NCI-H2081 (cell line): ENCODE data around the gene TMEM94.
"Not testable (repeated sequence)": the region's sequence is repeated elsewhere in the genome, so short reads cannot be mapped to it uniquely, and the experiment has no call there.

Experiments
- DNase-seq, 2 experiments: peaks; one replicate each; lab custom pipeline; 2025; lab: John Stamatoyannopoulos, UW

The TMEM94 gene

DNA sequence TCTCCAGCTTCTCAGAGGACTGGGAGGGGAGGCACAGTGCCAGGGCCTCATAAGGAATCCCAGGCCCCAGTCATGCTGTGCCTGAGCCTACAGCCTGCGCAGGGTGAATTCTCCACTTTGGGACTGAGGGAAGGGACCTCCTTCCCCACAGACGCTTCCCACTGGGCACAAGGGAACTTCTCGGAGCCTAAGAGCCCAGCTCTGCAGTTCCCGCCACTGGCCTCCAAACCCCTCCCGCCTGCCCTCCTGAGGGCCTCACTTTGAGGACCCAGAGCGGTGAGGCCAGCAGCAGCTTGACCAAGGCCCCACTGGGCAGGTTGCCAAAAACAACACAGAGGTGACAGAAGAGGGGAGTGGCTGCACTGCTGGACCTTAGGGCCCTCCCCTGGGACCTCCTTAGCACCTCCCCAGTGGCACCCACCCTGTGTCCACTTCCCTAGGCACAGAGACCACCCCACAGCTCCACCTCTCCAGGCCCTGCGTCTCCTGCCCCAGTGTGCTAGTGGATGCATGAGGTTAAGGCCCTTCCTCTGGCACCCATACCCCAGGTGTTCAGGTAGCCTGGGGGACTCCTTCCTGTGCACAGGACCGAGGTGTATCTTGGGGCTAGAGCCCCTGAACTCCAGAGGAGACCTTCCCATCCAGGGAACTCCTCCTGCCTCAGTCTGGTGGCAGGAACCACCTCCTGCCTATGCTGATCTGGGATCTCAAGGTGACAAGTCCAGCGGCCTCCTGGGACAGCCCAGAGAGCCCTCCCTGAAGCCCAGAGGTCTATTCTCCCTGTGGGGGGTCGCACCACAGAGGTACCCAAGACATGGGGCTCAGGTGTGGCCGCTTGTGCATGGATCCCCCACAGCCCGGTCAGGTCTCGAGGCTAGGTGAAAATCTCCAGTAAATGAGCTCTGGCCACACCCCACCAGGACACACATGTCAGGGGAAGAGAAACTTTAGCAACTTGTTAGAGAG is 55.5 kb downstream of the TMEM94 start:
- no peak for DNase-seq

DNA sequence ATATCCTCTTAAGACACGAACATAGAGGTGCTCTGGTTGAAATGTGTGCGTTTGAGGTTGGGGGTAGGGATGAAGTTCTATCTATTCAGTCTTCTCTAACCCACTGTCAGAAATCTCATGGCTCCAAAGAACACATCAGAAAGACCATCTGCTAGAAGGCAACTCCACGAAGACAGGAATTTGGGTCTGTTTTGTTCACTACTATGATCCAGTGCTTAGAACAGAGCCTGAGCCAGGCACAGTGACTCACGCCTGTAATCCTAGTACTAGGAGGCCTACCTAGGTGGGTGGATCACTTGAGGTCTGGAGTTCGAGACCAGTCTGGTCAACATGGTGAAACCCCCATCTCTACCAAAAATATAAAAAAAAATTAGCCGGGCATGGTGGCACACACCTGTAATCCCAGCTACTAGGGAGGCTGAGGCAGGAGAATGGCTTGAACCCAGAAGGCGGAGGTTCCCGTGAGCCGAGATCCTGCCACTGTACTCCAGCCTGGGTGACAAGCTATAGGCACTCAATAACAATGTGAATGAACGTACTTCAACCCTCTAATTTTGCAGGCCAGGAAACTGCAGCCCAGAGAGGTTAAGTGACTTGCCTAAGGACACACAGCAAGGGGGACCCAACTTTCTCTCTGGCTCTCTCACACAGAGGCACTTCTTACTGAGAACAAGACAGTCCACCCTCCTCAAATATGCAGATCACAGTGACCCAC is 56.6 kb downstream of the TMEM94 start:
- DNase-seq, result no peak

DNA sequence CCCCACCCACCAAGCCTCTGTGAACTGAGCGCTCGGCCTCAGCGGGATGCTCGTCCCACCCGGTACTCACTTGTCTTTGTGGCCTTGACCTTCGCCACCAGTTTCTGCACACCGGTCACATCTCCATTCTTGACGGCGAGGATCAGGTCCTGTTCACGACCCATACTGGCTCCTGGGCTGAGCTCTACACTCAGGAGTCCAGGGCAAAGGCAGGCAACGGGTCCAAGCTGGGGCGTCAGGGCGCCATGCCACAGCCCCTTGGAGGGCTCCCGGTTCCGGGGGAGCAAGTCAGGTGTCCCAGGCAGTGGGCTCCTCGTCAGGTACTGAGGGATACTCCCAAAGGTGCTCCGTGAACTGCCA is 57.2 kb downstream of the TMEM94 start:
- DNase-seq, result no peak

DNA sequence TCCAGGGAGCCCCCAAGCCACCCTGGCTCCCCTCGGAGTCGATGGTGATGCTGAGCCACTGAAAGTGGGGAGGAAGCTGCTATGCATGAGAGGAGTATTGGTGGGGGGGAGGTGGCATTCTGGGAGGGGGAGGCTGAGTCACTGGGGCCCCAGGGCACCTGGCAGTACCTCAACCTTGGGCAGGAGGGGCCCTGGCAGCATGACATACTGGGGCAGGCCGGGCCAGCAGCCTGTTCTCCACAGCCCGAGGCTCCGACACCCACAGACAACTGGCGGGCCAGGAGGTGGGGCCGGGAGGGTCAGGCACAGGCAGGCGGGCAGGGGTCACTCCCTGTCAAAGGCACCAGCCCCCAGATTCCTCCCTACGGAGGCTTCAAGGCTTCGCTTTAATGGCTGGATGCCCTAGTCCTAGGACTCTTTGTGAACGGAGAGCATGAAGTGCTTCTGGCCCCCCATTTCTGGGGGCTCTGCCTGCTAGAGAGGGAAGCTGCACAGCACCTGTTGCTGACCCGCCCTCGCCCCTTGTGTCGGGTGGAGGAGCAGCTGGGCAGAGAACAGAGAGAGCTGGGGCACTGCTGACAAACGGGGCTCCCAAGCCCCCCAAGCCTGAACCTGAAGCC is 58.0 kb downstream of the TMEM94 start:
- DNase-seq, result no peak

DNA sequence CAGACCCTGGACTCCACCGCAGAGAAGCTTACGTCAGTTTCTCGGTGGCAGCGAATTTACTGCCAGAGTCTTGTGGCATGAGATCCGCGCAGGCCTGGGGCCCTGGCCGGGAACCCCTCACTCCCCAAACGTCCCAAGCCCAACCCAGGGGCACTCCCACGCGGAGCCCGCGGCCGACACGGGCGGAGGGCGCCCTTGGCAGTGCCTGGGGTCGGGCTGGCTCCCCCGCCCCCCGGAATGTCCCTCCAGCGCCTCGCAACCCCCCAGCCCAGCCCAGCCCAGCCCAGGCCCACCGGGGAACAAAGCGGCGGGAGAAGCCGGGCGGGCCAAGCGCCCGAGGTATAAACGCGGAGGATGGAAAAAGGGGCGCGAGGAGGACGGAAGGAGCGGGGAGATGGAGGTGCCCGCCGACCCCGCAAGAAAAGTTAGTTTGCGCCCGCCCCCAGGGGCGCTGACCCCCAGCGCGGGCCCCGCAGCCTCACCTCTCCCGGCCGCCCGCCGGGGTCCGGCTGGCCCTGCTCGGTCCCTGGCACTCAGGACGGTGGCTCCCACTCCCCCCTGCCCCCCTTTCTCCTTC is 58.6 kb downstream of the TMEM94 start:
- DNase-seq, result no peak

DNA sequence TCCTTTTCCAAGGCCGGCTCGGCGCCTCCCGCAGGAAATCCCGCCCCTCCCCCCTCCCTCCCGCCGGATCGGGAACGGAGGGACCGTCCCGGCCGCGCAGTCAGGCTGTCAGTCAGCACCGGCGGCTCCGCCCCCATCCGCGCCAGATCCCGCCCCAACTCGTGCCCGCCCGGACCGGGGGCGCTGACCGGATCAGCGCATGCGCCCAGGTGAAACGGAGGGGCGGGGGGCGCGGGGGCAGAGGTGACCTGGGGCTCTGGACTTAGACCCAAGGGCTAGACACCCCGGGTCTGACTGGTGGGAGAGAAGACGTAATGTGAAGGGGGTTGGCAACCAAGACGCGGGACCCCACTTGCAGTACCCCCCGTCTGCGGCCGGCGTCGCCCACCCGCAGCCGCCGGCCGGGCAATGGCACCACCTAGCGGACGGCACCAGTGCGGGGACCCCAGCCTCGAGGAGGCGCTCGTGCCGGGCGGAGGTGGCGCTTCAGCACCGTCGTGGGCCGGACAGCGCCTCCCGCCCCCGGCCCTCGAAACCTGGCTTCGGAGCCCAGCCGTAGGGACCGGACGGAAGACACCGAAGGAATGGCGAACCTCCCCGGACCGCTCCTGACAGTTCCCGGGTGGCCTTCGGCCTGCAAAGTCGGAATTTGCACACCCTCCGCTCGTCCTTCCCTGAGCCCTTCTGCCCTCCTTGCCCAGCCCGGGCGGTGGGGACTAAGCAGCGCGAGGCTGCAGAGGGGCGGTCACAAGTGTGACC is 59.2 kb downstream of the TMEM94 start, which contains the start of gene CASKIN2:
Gene CASKIN2, minus strand, starts transcription at position 42 of the 759 bp plus-strand sequence. CDS start 1,733 bp downstream, outside the sequence.
- peak; percentile 92 to 96 for DNase-seq

DNA sequence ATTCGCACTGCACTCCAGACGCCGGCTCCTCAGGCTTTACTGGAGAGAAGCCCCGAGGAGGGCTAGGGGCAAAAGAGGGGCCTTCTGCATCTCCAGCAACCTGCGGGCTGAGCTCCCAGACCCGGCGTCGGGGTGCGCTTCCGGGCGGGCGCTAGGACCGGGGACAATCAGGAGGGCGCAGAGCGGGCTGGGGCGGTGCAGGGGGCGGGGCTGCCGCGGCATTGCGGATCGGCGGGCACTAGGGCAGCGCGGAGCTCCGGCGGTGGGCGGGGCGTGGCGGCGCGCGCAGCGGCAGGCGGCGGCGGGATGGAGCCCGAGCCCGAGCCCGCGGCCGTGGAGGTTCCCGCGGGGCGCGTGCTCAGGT is 59.8 kb downstream of the TMEM94 start, which contains the start of gene TSEN54:
Gene TSEN54, plus strand, starts transcription at position 274 of the 364 bp plus-strand sequence. Its CDS starts 33 bp downstream, at position 307.
- DNase-seq, result peak; percentile 92 to 95

DNA sequence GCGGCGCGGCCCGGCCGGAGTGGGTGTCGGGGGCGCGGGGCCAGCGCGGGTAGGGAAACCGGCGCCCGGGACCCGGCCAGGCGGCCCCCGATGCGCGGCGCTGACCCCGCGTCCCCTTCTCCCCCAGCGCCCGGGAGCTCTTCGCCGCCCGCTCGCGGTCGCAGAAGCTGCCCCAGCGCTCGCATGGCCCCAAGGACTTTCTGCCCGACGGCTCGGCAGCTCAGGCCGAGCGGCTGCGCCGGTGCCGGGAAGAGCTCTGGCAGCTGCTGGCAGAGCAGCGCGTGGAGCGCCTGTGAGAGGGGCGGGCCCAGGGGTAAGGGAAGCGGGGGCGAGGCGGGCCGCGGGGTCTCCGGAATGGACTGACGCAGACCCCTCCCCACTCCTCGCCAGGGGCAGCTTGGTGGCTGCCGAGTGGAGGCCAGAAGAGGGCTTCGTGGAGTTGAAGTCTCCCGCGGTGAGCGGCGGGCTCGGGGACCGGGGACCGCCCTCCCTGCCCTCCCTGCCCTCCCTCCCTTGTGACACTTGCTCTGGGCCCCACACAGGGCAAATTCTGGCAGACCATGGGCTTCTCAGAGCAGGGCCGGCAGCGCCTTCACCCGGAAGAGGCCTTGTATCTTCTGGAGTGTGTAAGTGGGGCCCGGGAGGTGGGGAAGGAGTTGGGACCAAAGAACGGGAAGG is 60.3 kb downstream of the TMEM94 start:
- peak in 1 of 2 experiments; percentile 47 for DNase-seq

DNA sequence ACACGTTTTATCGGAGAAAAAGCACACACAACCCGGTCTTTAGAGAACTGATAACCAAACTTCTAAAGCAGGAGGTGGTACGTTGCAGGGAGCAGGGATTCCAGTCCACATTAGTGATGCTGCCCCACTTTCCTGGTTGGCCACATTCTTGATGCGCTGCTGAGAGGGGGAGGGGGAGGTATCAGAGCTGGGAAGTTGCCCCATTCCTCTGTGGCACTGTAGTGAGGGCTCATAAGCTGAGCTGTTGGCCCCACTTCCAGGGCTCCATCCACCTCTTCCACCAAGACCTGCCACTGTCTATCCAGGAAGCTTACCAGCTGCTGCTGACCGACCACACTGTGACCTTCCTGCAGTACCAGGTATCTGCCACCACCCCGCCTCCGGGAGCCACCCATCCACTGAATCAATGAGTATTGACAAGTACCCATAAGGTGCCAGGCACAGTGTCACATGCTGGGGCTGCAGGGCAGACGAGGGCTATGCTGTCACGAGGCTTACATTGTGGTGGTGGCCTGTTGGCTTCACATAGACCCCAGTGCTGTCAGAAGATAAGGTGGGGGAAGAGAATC is 60.9 kb downstream of the TMEM94 start:
- no peak for DNase-seq

DNA sequence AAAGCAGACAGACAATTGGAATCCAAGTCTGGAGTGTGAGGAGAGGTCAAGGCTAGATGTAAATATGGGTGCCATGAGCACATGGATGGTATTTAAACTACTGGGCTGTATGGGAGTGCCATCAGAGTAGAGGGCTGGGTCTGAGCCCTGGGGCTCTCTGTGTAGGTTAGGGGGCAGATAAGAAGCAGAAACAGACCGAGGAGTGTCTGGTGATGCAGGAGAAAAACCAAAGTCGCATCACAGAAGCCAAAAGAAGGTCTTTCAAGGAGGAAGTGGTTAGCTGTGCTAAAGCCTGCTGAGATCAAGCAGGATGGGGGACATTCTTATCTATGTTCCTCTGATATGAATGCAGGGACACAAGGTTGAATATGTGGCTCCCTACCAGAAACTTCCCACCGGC is 61.8 kb downstream of the TMEM94 start:
- no peak for DNase-seq

DNA sequence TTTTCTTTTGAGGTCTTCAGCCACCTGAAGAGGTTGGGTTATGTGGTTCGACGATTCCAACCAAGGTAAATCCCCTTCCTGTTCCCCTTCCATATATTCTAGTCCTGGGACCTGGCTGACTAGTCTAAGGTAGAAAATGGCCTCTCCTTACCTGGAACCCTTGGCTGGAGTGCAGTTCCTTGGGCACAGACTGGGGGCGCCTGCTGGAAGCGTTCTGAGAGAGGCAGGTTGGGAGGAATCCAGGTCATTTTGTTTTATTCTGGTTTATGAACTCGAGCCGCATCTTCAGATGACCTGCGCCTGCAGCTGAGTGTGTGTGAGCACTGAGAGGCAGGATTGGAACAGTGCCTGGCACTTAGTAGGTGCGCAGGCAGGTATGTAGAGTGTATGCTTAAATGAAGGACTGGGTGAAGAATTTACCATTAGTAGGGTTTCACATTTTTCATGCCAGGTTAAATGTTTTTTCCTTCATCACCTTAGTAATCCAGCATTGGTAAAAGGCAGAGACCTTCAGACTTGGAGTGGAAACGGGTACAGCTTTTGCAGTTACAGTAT is 62.6 kb downstream of the TMEM94 start:
- no peak for DNase-seq

DNA sequence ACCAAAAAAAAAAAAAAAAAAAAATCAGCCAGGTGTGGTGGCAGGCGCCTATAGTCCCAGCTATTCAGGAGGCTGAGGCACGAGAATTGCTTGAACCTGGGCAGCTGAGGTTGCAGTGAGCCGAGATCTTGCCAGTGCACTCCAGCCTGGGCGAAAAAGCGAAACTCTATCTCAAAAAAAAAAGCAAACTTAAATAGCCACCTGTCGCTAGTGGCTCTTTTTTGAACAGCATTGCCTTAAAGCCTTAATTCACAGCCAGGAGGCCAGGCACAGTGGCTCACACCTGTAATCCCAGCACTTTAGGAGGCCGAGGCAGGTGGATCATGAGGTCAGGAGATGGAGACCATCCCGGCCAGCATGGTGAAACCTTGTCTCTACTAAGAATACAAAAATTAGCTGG is 64.0 kb downstream of the TMEM94 start:
- not testable (repeated sequence) for DNase-seq

DNA sequence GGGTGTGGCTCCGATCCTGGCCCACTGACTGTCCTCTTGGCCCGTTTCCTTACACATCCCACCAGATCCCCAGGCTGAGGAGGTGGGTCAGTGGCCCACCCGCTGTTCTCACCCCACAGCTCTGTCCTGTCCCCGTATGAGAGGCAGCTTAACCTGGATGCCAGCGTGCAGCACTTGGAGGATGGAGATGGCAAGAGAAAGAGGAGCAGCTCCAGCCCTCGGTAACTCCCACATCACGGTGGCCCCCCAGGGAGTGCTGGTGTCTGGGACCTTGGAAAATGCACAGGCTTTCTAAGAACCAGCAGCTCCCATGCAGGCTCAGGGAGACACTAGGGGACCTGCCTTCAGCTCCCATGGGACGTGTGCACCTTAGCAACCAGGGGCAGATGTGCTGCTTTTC is 64.9 kb downstream of the TMEM94 start:
- DNase-seq, result no peak

DNA sequence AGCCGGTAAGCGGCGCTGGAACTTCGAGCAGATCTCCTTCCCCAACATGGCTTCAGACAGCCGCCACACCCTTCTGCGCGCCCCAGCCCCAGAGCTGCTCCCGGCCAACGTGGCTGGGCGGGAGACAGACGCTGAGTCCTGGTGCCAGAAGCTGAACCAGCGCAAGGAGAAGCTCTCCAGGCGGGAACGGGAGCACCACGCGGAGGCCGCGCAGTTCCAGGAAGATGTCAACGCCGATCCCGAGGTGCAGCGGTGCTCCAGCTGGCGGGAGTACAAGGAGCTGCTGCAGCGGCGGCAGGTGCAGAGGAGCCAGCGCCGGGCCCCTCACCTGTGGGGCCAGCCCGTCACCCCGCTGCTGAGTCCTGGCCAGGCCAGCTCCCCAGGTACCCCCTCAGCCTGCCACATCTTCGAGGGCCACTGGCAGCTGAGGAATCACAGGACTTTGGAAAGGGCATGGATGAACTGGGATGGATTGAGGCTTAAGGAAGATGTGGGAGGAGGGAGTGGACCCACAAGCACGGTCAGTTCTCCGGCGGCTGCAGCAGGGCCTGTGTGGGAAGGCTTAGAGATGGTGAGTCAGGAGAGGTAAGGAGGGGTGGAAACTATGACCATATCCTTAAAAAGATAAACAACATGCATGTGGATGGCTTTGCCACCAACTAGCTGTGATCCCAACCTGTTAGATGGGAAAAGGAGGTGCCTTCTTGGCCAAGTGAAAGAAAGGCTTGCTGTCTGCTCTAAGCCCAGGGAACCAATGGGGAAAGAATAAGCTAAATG is 65.7 kb downstream of the TMEM94 start:
- no peak for DNase-seq

DNA sequence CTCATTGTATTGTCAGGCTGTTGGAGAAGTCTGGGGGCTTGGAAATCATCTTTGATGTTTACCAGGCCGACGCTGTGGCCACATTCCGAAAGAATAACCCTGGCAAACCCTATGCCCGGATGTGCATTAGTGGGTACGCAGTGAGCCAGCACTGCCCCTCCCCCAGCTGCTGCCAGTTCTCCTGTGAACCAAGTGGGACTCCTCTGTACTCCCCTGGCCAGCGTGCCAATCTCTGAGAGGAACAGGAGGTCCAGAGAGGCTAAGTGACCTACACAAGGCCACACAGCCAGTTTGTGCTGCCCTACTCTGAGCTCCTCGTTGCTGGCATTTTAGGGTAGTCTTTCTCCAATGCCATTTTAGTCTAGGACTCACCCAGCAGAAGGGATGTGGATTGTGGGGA is 67.2 kb downstream of the TMEM94 start:
- DNase-seq, result no peak

DNA sequence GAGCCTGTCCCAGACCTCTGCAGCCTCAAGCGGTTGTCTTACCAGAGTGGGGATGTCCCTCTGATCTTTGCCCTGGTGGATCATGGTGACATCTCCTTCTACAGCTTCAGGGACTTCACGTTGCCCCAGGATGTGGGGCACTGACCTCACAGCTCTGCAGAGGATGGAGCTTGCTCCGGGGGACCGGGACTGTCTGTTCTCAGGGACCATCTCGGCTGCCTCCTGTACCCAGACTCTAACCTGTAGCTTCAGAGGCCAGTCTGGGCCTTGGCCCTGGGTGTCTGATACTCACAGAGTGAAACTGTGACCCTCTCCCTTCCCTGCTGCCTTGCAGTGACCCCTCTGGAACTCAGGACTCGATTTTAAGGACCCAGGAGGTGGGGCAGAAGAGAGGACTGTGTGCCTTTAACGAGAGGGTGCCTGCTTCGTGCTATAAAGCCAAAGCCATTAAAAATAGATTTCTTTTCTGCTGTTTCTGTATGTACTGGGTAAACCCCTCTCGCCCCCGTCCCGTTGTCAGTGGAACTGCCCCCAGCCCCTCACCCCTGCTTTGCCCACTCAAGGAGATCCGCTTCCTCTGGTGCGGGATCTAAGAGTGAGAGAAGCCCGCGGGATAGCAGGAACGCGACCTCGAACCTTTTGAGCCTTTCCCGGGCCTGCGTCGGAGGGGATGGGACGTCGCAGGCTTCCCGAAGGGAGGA is 68.0 kb downstream of the TMEM94 start:
- no peak for DNase-seq

DNA sequence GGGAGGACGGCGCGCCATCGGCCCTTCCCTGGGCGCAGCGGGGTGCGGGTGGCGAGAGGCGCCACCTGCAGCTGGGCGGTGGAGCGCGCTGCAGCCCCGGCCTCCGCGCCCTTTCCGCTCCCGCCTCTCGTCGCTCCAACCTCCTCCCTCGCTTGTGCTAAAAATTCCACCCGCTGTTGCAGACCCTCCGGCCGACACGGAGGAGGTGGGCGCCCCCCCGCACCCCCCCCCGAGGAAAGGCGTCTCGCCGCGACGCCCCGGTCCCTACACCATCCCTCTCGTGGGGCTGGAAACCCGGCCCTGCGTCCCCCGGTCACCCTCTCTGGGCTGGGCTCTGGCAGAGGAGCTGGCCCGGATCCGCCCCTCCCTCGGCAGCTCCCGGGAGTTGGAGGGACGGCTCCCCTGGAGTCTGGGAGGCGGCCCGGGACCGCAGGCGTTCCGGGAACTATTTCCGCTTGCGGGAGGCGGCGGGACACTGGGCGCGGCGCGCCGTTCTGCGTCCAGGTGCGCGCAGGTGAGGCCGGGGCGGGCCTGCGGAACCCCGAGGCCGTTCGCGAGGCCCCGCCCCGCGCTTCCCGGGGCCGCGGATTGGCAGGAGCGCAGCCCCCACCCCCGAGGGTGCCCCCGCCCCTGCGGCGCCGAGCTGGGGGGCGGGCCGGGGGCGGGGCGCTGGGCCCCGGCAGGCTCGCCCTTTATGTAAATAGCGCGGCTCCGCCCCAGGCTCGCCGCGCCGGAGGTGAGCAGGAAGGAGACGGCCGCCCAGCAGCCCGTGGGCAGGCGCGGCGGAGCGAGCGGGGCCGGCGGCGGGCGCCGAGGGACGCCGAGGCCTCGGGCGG is 68.8 kb downstream of the TMEM94 start, which contains the start of gene LLGL2:
Gene LLGL2, plus strand, starts transcription at position 728 of the 836 bp plus-strand sequence. CDS start 17,730 bp downstream, outside the sequence.
- peak; percentile 94 to 96 for DNase-seq
